ENCODE data around the gene ACBD7. TPM values are rescaled to one million over a fixed set of nuclear protein-coding genes. Genes with fewer than 3 reads are reported as not detected.
A peak's percentile ranks its signal among the peaks of the same experiment; 100 is the strongest.

The ACBD7 gene
- total RNA-seq, 1 donor from 2014 or later = 2.1 TPM

- Mint-ChIP-seq H3K4me3 (no peak overlapping the region), H3K27ac (no peak overlapping the region), H3K9me3 (no peaks in the 10 kb centered on the region), H3K27me3 (ENCODE audit: low read depth) (no peaks in the 10 kb centered on the region), H3K4me1 (peaks cover 11% of the 10 kb centered on the region), H3K36me3 (no peaks in the 10 kb centered on the region)
- no peak for DNase-seq (ENCODE audit: low spot score in 2 of 2, unreplicated experiment in 2 of 2)
- TF ChIP-seq CTCF (IDR thresholded peaks at IDR 0.05; ENCODE audit: unreplicated experiment) = no peak
These were observed 4.4 kb upstream of the ACBD7 start for GRCh38 chr10:15092855-15093408.

GRCh38 chr10:15091418-15091817 is 2.8 kb upstream of the ACBD7 start:
- Mint-ChIP-seq H3K36me3 (no peaks in the 10 kb centered on the region), H3K4me3 (no peak overlapping the region), H3K4me1 (peaks cover 3% of the 10 kb centered on the region), H3K9me3 (no peaks in the 10 kb centered on the region), H3K27me3 (ENCODE audit: low read depth) (peaks cover 2% of the 10 kb centered on the region), H3K27ac (no peak overlapping the region)
- no peak for DNase-seq (ENCODE audit: low spot score in 2 of 2, unreplicated experiment in 2 of 2)
- TF ChIP-seq CTCF (IDR thresholded peaks at IDR 0.05; ENCODE audit: unreplicated experiment) = no peak

- Mint-ChIP-seq H3K4me3 (peak overlapping the region; percentile 48), H3K9me3 (no peaks in the 10 kb centered on the region), H3K4me1 (no peaks in the 10 kb centered on the region), H3K36me3 (no peaks in the 10 kb centered on the region), H3K27ac (no peak overlapping the region), H3K27me3 (ENCODE audit: low read depth) (peaks cover 2% of the 10 kb centered on the region)
- TF ChIP-seq CTCF (IDR thresholded peaks at IDR 0.05; ENCODE audit: unreplicated experiment) = no peak
- no peak for DNase-seq (ENCODE audit: low spot score in 2 of 2, unreplicated experiment in 2 of 2)
These were observed 4.1 kb downstream of the ACBD7 start for GRCh38 chr10:15084502-15084922.

GRCh38 chr10:15083674-15084501 is 4.7 kb downstream of the ACBD7 start:
- H3K4me3 Mint-ChIP-seq = peak overlapping the region; percentile 48

GRCh38 chr10:15075421-15075820 is 13.2 kb downstream of the ACBD7 start:
- DNase-seq (ENCODE audit: low spot score in 2 of 2, unreplicated experiment in 2 of 2) = no peak
- no peak overlapping the region for H3K27ac Mint-ChIP-seq
- no peak overlapping the region for H3K4me3 Mint-ChIP-seq
- H3K9me3 Mint-ChIP-seq = peaks cover 13% of the 10 kb centered on the region
- no peak for TF ChIP-seq CTCF (IDR thresholded peaks at IDR 0.05; ENCODE audit: unreplicated experiment)
- H3K27me3 Mint-ChIP-seq (ENCODE audit: low read depth) = no peaks in the 10 kb centered on the region
- no peaks in the 10 kb centered on the region for H3K4me1 Mint-ChIP-seq
- H3K36me3 Mint-ChIP-seq = peaks cover 12% of the 10 kb centered on the region

More at GRCh38 chr10:15083674-15084501, 4.7 kb downstream of the ACBD7 start:
- Mint-ChIP-seq H3K27me3 (ENCODE audit: low read depth) (peaks cover 2% of the 10 kb centered on the region), H3K36me3 (no peaks in the 10 kb centered on the region), H3K4me1 (no peaks in the 10 kb centered on the region), H3K9me3 (no peaks in the 10 kb centered on the region), H3K27ac (peak overlapping the region; percentile 41)
- TF ChIP-seq CTCF (IDR thresholded peaks at IDR 0.05; ENCODE audit: unreplicated experiment) = no peak
- DNase-seq (ENCODE audit: low spot score in 2 of 2, unreplicated experiment in 2 of 2) = no peak

All from mesothelial cell of epicardium (in vitro differentiated cells).